Medulla oblongata (tissue), 1 donor: ENCODE data around the gene KRTDAP.

Experiments
- DNase-seq: peaks from one replicate; pipeline ENCODE4 v3.0.0-alpha.2; 2015; ENCODE audit errors: extremely low spot score

The KRTDAP gene, protein sequence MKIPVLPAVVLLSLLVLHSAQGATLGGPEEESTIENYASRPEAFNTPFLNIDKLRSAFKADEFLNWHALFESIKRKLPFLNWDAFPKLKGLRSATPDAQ

DNA sequence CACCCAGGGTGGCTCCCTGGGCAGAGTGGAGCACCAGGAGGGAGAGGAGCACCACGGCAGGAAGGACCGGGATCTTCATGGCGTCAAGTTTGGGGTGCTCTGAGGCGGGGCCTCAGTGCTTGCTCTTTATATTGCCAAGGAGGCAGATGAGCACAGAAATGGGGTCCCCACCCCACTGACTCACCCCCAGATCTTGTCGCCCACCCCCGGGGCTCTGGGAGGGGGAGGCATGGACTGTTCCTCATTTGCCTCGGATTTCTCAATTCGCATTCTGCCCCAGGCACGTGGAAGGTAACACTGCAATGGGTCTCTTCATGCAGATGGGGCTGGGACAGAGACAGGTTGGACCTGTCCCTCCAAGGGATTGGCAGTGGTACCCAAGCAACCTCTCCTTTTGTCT, at the start of gene KRTDAP:
Gene KRTDAP (minus strand): TSS at position 101 of the 400 bp plus-strand sequence. CDS start 22 bp downstream, at position 79.
- no peak for DNase-seq

DNA sequence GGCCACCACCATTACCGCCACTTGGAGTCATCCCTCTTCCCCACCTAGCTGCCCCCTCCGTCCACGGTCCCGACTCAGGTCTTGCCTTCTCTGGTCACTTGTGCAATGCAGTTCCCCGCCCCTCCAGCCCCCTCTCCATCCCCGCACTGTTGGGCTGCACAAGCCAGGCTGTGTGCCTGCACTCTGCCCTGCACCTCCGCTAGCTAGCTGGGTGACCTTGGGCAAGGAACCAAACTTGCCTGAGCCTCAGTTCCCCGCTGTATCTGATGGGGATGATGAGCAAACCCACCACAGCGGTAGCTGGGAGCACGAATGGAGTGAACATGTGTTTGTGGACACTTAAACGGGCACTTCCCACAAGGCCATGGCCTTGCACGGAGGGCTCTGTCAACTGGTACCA, 49.6 kb upstream of the KRTDAP start:
- DNase-seq: no peak

DNA sequence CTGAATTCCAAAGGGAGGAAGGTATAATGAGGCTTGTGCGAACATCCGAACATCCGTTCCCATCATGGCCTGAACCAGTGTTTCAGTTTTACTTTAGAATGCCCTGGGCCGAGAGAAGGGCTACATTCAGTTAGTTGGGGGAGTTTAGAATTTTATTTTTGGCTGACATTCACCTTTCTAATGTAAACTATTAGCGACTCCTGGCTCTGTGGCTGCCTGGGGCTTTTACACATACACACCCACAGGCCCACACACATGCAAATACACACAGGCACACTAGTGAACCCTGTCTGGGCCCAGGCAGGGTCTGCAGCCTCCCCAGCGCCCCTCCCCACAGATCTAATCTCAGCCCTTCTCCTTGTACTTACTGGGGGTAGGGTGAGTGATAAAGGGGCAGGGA, 49.0 kb upstream of the KRTDAP start:
- no peak for DNase-seq

DNA sequence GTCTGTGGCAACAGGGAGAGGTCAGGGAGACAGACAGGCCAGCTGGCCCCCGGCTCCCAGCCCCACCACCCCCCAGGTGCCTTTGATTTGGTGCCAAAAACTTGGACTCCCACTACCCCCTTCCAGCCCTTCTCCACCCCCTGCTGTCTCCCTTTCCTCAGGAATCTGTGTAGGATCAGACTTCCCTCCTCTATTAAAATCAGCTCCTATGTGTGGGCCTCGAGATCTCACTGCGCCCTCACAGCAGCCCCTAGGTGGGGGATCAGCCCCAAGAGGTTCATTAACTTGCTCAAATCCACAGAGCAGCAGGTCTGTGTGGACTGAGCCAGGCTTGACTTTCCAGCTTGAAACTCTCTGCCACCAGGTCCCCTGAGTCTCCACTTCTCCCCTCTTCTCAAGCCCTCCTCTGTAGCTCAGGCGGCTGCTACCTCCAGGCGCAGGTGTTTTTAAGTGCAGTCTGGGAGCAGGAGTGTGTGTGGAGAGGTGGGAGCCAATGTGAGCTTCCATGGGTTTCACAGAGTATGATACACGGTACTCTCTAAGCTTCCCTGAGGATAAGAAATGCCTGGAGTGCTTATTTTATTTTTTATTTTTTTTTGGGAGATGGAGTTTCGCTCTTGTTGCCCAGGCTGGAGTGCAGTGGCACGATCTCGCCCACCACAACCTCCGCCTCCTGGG, 44.7 kb upstream of the KRTDAP start:
- no peak for DNase-seq

DNA sequence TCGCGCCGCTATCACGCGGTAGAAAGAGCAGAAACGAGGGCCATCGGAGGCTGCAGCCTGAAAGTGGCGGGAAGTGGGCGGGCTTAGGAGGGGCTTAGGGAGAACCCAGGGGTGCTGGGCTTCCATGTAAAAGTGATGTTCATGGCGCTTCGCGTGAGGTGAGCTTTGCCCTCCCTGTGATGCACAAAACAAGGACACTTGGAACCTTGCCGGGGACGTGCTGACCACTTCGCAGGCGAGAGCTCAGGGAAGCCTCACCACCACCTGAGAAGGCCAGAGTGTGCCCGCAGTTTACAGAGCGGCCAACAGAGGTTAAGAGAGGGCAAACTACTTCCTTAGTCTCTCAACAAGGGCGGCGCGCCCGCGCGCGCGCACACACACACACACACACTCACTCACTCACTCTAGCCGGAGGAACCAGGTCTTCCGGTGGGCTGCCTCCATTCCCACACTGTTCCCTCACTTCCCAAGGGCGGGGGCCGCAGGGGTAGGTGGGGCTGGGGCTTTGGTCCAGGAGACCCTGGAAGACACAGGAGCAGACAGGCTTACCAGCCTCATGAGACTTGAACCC, 43.6 kb upstream of the KRTDAP start:
- DNase-seq: no peak

DNA sequence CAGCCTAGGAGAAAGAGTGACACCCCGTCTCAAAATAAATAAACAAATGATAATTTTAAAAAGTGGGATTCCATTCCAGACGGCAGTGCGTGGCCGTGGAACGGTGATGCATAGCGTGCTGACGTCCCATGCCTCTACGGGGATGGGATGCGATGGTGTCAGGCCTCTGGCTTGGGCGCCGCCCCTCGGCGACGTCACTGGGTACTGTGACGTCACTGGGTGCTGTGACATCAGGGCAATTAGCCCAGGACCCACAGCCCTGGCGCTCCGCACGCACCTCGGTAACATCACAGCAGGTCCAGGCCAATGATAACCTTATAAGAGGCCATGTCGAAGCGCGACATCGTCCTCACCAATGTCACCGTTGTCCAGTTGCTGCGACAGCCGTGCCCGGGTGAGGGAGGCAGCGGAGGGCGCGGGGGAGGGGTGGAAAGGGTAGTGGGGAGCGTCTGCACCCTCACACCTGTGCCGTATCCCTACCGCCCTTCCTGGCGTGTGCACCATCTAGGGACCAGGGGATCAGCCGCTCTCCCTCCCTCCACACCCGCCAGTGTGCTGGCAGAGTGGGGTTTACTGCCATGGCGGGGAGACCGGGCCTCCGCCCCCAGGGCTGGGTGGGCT, 43.0 kb upstream of the KRTDAP start, which contains the start of gene GAPDHS:
Gene GAPDHS (plus strand): TSS at position 256 of the 621 bp plus-strand sequence. CDS start 72 bp downstream, at position 328.
- no peak for DNase-seq

DNA sequence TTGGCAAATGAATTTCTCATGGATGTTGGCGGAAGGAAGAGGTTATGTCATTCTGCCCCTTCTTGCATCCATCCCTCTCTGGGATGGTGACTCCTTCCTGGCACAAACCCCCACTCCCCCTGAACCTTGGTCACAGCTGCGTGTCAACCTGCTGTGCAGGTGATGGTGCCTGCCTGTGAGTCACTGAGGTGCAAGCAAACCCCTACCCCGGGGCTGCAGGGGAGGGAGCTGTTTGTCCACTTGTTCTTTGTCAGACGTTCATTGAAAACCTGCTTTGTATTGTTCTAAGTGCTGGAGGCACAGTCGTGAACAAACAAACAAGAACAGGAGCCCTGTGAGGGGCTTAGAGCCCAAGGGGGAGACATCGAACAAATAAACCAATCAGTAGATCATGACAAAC, 41.0 kb upstream of the KRTDAP start:
- no peak for DNase-seq

DNA sequence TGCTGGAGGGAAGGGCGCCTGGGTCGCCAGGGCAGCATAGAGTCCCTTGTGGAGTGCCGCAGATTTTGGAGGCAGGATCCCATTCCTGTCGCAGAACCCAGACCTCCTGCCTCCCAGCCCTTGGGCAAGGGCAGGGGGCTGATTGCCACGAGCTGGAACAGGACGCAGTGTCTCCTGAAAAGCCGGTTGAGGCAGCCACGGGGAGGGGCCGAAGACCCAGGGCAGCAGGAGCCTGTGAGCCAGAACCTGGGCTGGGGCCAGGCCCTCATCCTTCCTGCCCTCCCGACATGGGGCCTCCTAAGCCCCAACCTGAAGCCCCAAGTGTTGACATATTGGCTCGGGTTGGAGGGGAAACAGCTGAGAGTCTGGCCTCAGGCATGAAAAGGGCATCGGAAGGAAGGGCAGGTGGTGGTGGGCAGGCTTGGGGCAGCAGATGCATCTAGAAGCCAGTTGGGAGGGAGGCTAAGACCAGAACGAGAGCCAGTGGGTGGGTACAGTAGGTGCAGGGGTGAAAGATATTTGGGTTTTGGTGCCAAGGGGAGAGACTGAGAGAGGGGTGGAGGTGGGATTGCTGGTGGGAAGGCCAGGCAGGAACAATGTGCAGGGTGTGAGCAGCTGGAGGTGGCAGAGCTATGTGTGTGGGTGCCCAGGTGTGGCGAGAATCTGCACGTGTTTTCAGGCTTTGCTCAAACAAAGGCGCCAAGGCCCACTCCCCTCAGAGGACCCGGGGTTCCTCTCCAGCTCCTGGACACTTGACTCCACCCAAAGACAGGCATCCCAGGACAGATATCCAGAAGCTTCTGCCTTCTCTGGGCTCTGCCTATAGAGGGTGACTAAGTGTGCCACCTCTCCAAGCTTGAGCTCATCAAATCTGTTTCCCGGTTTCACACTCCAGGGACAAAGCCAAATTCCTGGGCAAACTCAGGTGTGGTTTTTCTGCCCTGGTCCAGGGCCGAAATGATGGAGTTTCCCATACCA, 39.3 kb upstream of the KRTDAP start:
- DNase-seq: no peak

DNA sequence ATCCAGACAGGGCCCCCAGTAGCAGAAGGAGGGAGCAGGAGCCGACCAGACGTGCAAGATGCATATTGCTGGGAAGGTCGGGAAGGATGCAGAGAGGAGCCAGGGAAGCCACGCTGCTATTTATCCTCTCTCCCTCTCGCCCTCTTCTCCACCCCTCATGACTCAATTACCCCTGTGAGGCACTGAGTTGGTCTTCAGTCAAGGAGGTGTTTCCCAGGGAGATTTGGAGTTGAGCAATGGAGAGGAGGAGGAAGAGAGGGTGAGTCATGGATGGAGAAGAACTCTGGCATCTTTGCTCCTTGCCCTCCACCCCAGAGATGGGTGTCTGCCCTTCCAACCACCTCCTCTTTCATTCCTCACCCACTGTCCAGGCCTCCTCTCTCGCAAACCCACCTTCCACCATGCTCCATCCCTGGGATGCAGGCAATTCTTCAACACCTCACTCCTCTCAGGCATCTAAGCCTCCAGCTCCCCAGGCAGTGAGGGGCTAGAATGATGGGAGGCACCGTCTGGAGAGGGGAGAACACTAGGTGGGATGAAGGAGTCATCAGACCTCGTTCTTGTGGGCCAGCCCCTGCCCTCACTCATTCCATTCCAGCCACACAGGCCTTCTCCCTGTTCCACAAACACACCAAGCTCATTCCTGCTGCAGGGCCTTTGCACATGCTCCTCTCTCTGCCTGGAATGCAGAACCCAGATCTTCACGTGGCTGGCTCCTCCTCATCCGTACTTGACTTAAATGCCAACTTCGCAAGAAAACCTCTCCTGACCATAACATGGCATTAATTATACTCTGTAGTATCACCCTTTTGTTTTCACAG, 38.2 kb upstream of the KRTDAP start, which contains the start of gene SBSN:
Gene SBSN (minus strand): TSS at position 94 of the 821 bp plus-strand sequence. CDS start 30 bp downstream, at position 64.
- DNase-seq: no peak

DNA sequence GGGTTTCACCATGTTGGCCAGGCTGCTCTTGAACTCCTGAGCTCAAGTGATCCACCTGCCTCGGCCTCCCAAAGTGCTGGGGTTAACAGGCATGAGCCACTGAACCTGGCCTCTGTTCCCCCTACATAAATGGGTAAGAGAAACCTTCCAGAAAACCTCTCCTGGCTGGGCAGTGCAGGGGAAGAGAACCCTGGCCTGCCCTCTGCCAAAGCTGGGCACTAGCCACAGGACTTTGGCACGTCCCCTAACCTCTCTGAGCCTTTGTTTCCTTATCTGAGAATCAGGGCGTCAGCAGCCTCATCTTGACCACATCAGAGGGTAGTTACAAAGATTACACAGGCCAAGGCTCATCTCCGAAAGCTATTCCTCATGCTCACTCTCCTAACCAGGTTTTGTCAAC, 35.6 kb upstream of the KRTDAP start:
- DNase-seq: no peak

DNA sequence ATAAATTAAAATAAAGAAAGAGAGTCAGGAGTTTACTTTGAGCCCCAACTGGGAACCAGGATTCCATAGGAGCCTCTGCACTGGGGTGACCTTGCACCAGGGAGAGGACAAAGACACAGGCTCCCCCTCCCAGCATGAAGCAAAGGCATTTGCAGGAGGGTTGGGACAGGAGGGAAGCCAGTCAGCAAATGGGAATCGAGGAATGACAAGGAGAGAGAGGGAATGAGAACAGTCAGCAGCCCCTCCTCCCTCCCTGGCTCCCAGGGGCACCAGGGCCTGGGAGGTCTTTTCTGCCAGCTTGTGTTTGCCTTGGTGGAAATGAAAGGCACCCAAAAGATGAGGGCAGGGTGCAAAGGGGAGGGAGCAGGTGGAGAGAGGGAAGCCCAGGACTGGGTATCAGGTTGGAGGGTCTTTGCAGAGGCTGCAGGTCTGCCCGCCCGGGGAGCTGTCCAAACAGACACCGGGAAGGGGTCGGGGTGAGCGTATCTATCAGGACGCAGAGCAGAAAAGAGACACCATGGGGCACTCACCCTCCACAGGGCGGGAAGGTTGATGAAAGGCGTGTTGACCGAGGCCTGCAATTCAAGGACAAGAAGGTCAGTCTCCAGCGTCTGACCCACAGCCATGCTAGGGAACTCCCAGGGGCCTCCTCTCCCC, 34.0 kb upstream of the KRTDAP start:
- no peak for DNase-seq

DNA sequence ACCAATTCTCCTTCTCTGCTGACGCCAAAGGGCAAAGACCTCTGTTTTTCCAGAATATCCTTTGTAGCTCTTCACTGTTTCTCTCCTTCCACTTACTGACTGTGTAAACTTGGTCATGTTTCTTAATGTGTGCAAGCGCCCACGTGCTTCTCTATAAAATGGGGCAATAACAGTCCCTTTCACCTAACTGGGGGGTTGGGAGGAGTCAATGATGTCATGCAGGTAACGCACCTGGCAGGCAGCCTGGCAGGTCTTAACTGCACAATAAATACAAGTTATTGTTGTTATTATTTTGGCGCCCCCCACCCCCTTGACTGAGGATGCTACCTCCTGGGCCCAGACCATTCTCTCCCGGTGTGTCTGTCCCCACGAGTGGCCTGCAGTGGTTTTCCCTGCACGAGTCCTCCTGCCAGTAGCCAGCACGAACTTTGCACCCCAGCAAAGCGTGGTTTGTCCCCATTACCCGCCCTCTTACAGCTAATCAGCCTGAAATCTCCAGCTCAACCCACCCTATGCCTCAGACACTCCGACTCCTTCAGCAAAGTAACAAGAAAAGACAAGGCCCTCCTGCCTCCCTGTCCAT, 32.6 kb upstream of the KRTDAP start:
- DNase-seq: no peak

DNA sequence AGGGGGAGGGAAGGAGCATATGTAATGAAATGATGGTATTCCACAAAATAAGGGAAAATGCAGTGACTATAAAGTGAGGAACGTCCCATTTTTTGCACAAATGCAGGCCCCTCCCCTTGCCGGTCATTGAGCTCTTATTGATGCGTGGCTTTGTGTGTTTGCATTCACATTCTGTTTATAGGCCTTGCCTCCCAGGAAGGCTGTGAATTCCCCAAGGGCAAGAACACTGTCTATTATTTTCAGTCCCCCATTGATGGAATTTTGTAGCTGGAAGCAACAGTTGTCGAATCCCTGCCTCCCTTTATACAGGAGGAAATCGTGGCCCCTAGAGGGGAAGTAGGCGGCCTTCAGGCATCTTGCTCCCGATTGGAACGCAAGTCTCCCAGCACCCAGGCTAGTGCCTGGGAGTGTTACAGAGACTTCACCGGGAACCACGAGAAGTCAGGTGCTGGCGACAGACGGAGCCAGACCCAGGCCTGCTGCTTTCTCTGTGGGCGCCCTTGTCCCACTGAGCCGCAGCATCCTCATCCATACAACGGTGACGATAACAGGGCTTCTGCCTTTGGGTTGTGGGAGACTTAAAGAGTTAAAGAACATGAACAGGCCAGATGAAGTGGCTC, 31.0 kb upstream of the KRTDAP start:
- no peak for DNase-seq

DNA sequence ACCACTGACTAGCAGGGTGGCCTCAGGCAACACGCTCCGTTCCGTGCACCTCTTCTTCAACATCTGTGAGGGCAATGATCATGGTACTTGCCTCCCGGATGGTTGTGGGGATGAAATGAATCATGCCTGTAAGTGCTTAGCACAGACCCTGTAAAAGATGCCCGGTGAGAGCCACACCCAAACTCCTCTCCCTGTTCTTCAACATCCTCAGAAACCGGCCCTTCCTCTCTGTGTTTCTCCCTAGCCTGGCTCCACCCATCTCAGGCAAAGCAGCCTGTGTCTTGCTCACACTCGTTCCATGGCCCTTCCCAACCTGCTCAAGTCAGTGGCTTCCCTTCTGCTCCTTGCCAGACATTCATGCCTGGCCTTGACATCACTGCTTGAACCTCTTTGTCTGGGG, 29.0 kb upstream of the KRTDAP start:
- DNase-seq: no peak

DNA sequence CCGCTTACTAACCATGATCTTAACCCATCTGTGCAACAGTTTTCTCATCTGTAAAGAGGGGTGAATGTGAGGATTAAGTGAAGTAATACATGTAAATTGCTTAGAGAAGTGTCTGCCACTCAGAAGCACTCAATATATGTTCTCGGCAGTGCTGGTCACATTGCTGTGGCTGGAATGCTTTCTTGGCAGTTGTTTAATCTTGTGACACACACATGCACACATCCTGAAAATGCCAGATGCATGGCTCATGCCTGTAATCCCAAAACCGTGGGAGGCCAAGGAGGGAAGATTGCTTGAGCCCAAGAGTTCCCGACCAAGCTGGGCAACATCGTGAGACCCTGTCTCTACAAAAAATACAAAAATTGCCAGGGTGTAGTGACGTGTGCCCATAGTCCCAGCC, 28.0 kb upstream of the KRTDAP start:
- DNase-seq: no peak

DNA sequence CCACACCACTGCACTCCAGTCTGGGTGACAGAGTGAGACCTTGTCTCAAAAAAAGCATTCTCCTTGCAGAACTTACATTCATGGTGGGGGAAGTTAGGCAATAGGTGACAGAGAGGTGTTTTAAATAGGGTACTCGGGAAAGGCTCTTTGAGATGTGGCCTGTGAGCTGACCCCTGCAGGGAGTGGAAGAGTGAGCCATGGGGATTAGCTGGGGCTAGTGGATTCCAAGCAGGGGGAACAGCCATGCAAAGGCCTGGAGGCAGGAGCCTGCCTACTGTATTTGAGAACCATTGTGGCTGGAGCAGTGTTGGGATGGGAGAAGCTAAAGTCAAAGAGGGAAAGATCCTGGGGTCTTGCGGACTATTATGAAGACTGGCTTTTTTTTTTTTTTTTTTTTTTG, 27.1 kb upstream of the KRTDAP start:
- DNase-seq: no peak

DNA sequence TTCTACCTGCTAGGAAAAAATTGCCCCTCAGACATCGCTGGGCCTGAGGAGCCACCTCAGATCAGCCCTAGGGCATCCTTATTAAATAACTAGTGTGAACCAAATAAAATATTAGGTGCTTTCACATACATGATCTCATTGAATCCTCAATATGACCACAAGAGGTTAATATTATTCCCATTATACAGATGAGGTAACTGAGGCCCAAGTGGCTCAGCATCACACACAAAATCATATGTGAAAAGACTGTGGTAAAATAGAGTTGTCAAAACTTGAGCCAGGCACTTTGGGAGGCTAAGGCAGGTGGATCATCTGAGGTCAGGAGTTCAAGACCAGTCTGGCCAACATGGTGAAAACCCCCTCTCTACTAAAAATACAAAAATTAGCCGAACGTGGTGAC, 26.0 kb upstream of the KRTDAP start:
- no peak for DNase-seq

DNA sequence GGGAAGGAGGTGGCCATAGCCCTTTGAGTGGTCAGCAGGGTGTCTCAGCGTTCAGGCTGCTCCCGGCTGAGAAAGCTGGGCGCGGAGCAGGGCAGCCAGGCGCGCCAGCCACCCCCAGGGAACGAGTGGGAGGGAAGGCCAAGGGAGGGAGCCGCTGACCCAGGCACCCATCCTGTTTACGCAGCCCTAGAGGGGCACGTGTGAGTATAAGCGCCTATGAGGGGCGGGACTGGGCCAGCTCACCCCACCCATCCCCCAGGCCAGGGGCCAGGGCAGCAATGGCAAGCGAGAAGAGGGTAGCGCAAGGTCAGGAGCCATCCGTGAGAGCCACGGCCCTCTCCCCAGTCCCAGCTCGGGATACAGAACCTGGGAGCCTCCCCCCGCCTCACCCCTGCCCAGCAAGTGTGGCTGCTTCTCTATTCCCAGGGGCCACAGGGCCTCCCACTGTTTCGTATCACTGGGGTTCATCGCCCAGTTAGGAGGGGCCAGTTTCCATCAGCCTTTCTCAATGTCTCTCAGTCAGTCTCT, 24.1 kb upstream of the KRTDAP start:
- no peak for DNase-seq

DNA sequence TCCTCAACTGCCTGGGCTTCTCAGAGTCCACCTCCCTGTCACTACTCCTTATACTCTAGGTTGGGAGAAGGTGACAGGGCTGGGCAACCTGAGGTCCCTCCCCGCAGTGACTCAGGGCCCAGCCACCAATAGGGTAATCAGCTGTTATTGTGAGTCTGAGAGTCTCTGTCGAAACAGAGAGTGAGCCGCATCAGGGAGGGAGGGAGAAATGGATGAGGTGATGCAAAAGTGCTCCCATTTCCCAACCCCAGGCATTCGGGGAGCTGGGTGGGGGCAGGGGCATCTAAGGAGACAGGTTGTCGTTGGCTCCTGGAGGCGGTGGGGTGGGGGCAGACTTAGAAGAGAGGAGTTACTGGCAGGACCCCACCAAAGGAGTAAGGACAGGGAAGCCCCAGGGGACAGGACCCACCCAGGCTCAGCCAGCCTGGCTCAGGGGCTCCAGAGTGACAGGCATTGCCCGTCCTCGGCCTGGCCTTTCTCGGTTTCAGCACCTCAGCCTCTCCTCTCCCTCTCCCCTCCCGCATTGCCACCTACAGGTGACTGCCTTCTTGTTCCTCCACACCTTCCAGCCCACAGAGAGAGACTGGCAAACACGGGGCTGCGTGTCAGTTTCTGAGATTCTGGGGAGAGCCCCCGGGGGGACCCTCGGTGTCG, 23.5 kb upstream of the KRTDAP start, which contains the start of gene DMKN:
Gene DMKN (minus strand): TSS at position 22 of the 654 bp plus-strand sequence. CDS start 174 bp downstream, outside the sequence.
- DNase-seq: no peak
